B cell (primary cell): ENCODE measurements around the gene PSMB2. TPM values are rescaled to one million over a fixed set of nuclear protein-coding genes. Genes with fewer than 3 reads are reported as not detected.

Experiments
- ATAC-seq: fragments of 200-7000 bp; cut with Tn5 transposase; one replicate; pipeline ENCODE4 v1.10.0; 2021; ENCODE audit warnings: low read depth, mild to moderate bottlenecking, moderate number of reproducible peaks, moderate library complexity
- CTCF ChIA-PET: fragments of 350-600 bp; sonication (Branson Sonifier 250); formaldehyde crosslinking; loops from one replicate; lab custom pipeline; 2021; ENCODE audit warnings: antibody characterized with exemption, inconsistent platforms; lab: Charles Lee
- POLR2A ChIA-PET: fragments of 350-600 bp; sonication (Branson Sonifier 250); formaldehyde crosslinking; loops from one replicate; lab custom pipeline; 2021; ENCODE audit warnings: antibody characterized with exemption; lab: Charles Lee
- DNase-seq: peaks from one replicate; pipeline ENCODE4 v3.0.0; 2013
- H2AFZ ChIP-seq: 2 replicates; pipeline ENCODE4 v1.6.1; 2012; ENCODE audit warnings: mild to moderate bottlenecking, low read depth, low read length; ENCODE audit not compliant: insufficient read depth, poor library complexity, severe bottlenecking
- H3K27ac ChIP-seq, 2 donors: 1 replicate in 1 of 2; 2 replicates in 1 of 2; pipeline ENCODE4 v1.5.1; 2012 to 2013; ENCODE audit warnings: low read length in 2 of 2, mild to moderate bottlenecking in 2 of 2, moderate library complexity in 1 of 2
- H3K27me3 ChIP-seq, 4 experiments: fragments of 200-600 bp in 1 of 4; sonication (generic) in 1 of 4; replicated peaks in 1 of 4; 1 replicate in 2 of 4; 2 replicates in 2 of 4; pipeline versions ENCODE4 v1.6.1 to v1.7.0; 2013 to 2016; ENCODE audit warnings: low read length in 3 of 4, mild to moderate bottlenecking in 2 of 4, mixed read lengths in 1 of 4, moderate library complexity in 1 of 4; ENCODE audit not compliant: insufficient read depth in 4 of 4, control insufficient read depth in 3 of 4; ENCODE audit errors: control extremely low read depth in 1 of 4
- H3K36me3 ChIP-seq, 2 experiments: replicated peaks in 1 of 2; 1 replicate in 1 of 2; 2 replicates in 1 of 2; pipeline versions ENCODE4 v1.6.1 to v1.7.1; 2013; ENCODE audit warnings: low read length in 1 of 2; ENCODE audit not compliant: insufficient read depth in 2 of 2, control insufficient read depth in 1 of 2; ENCODE audit errors: control extremely low read depth in 1 of 2, extremely low read depth in 1 of 2
- H3K4me1 ChIP-seq, 2 donors: fragments of 200-600 bp in 1 of 2; sonication (generic) in 1 of 2; 1 replicate in 1 of 2; 2 replicates in 1 of 2; pipeline versions ENCODE4 v1.5.1 to v1.6.1; 2013 to 2017; ENCODE audit warnings: low read length in 2 of 2; ENCODE audit not compliant: control insufficient read depth in 2 of 2, insufficient read depth in 2 of 2
- H3K4me2 ChIP-seq: replicated peaks from 2 replicates; pipeline ENCODE3; 2012; ENCODE audit warnings: mild to moderate bottlenecking, low read depth, low read length; ENCODE audit not compliant: poor library complexity, severe bottlenecking
- H3K4me3 ChIP-seq, 5 experiments: fragments of 200-600 bp in 1 of 5; sonication (generic) in 1 of 5; 1 replicate in 3 of 5; 2 replicates in 2 of 5; pipeline versions ENCODE4 v1.5.1 to v1.7.0; 2011 to 2016; ENCODE audit warnings: low read length in 4 of 5, mild to moderate bottlenecking in 4 of 5, low read depth in 2 of 5, control low read depth in 1 of 5, moderate library complexity in 1 of 5; ENCODE audit not compliant: insufficient read depth in 1 of 5; ENCODE audit errors: control extremely low read depth in 1 of 5, extremely low read depth in 1 of 5
- H3K79me2 ChIP-seq: fragments of 200-600 bp; sonication (generic); one replicate; pipeline ENCODE4 v1.6.0; 2016; ENCODE audit warnings: low read length; ENCODE audit not compliant: control insufficient read depth, insufficient read depth
- H3K9ac ChIP-seq: fragments of 200-600 bp; sonication (generic); 2 replicates; pipeline ENCODE4 v1.6.1; 2017; ENCODE audit warnings: mild to moderate bottlenecking, low read length, moderate library complexity
- H3K9me3 ChIP-seq, 3 donors: one replicate each; pipeline versions ENCODE4 v1.6.1 to v1.7.1; 2013; ENCODE audit warnings: low read length in 2 of 3; ENCODE audit not compliant: control insufficient read depth in 2 of 3, insufficient read depth in 1 of 3; ENCODE audit errors: control extremely low read depth in 1 of 3
- H4K20me1 ChIP-seq: 2 replicates; pipeline ENCODE4 v1.6.0; 2012; ENCODE audit warnings: mild to moderate bottlenecking, low read length; ENCODE audit not compliant: insufficient read depth, control insufficient read depth, poor library complexity, severe bottlenecking
- H3K27ac Mint-ChIP-seq: one replicate; pipeline ENCODE4 v1.8.0; 2021; ENCODE audit warnings: mixed read lengths
- H3K27me3 Mint-ChIP-seq: one replicate; pipeline ENCODE4 v1.8.0; 2021; ENCODE audit warnings: mixed read lengths
- H3K4me1 Mint-ChIP-seq: one replicate; pipeline ENCODE4 v1.8.0; 2021; ENCODE audit warnings: mixed read lengths
- H3K4me3 Mint-ChIP-seq: one replicate; pipeline ENCODE4 v1.8.0; 2021; ENCODE audit warnings: mixed read lengths
- H3K9me3 Mint-ChIP-seq: one replicate; pipeline ENCODE4 v1.8.0; 2022; ENCODE audit warnings: mixed read lengths; ENCODE audit not compliant: insufficient read depth
- EZH2 ChIP-seq: IDR thresholded peaks from 2 replicates; pipeline ENCODE4 v1.6.1; 2012; ENCODE audit warnings: borderline replicate concordance, low read depth, mild to moderate bottlenecking, moderate library complexity, low read length; ENCODE audit not compliant: insufficient read depth, poor library complexity, severe bottlenecking
- WGBS: methylation state at CpG from one replicate; pipeline ENCODE4 v1.1.5; 2013; ENCODE audit warnings: missing lambda C conversion rate; ENCODE audit not compliant: insufficient coverage; 5-methylcytosine and 5-hydroxymethylcytosine counted together
- intact Hi-C: fragments of 100-400 bp; cut with micrococcal nuclease; formaldehyde crosslinking; loops from one replicate; pipeline ENCODE4 v1.10.0; 2022
- polyA plus RNA-seq: library from polyadenylated mRNA; depleted of rRNA; stranded (reverse); fragments of >200 nt; gene quantifications from 2 replicates; pipeline ENCODE4 v1.2.3, GENCODE V29; 2012
- total RNA-seq, 2 donors: library from RNA; stranded (reverse); fragments of 120-200 nt in 1 of 2; gene quantifications; 1 replicate in 1 of 2; 2 replicates in 1 of 2; pipeline versions ENCODE4 v1.2.3 to v1.2.4, GENCODE V29; 2013 to 2022
- TF ChIP-seq, protein P1 (sequence below): fragments of 200-600 bp; IDR thresholded peaks from one replicate; pipeline ENCODE4 v1.8.0; 2022; ENCODE audit warnings: antibody characterized with exemption, mild to moderate bottlenecking

Gene PSMB2
- total and polyA plus RNA-seq, 2 donors (not counting 1 experiment from before 2014, with no cell fraction given): 20.5 to 26.2 TPM

DNA sequence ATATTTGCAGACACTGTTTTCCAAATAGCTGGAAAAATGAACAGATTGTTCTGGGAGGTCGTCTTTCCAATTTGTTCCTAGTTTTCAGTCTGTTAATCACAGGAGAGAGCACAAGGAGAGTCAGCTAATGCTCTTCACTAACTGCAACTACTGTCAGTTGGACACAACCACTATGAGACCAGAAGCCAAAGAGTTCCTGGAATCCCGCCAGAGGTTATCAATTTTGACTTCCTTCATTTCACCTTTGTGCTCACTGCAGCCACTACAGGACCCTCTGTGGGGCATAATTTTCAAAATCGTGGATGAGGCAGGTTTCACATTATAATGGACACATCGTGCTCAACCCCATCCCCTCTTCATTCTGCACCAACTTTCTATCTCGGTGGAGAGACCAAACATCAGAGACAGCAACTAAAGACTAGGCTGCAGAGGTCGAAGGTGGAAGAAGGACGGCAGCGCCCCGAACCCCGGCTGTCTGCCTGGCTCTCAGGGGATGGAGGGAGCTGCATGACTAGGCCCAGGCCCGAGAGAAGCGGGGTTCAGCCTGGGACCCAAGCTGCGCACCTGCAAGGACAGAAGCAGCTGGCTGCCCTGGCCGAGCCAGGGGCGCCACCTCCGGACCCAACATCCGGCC, 84.7 kb downstream of the PSMB2 start:
- Histone ChIP-seq H3K4me2 (peak overlapping the region; percentile 94), H3K79me2 (peaks cover 37% of the 10 kb centered on the region), H3K4me1 (peaks cover 15 to 26% of the 10 kb centered on the region in 2 donors), H4K20me1 (no peaks in the 10 kb centered on the region), H3K9ac (peak overlapping the region; percentile 93), H2AFZ (peak overlapping the region; percentile 89), H3K36me3 (peaks cover 5 to 20% of the 10 kb centered on the region in 2 experiments), H3K4me3 (peak overlapping the region; percentile 82 to 94 (median 90)), H3K9me3 (no peaks in the 10 kb centered on the region), H3K27me3 (no peaks in the 10 kb centered on the region), H3K27ac (peak overlapping the region; percentile 68 to 82)
- ATAC-seq (no peak), DNase-seq (no peak)
- peak overlapping the region; percentile 89 for H3K27ac Mint-ChIP-seq
- no peak for TF ChIP-seq EZH2
- TF ChIP-seq, protein P1, sequence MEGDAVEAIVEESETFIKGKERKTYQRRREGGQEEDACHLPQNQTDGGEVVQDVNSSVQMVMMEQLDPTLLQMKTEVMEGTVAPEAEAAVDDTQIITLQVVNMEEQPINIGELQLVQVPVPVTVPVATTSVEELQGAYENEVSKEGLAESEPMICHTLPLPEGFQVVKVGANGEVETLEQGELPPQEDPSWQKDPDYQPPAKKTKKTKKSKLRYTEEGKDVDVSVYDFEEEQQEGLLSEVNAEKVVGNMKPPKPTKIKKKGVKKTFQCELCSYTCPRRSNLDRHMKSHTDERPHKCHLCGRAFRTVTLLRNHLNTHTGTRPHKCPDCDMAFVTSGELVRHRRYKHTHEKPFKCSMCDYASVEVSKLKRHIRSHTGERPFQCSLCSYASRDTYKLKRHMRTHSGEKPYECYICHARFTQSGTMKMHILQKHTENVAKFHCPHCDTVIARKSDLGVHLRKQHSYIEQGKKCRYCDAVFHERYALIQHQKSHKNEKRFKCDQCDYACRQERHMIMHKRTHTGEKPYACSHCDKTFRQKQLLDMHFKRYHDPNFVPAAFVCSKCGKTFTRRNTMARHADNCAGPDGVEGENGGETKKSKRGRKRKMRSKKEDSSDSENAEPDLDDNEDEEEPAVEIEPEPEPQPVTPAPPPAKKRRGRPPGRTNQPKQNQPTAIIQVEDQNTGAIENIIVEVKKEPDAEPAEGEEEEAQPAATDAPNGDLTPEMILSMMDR: no peak
- POLR2A ChIA-PET: interaction anchor here (0.5 to 1.9 kb wide), 4 partner anchors 11 to 215 kb away, joined by 3 to 7 read pairs (median 4); partner anchors contain the start of gene CLSPN
- CTCF ChIA-PET: interaction anchor here (0.5 to 2.4 kb wide), 9 partner anchors 8 to 704 kb away, joined by 3 to 13 read pairs (median 4); partner anchors contain the start of gene CLSPN
- WGBS: 0% methylated on average over 15 of the region's 17 CpGs
- no peaks in the 10 kb centered on the region for H3K27me3 Mint-ChIP-seq
- intact Hi-C loops: loop anchor here (1.0 to 10.0 kb wide), 6 partner anchors 20 to 702 kb away; partner anchors contain the start of genes PSMB2, SFPQ, SMIM12 and ZMYM6
- peaks cover 40% of the 10 kb centered on the region for H3K4me1 Mint-ChIP-seq
- no peaks in the 10 kb centered on the region for H3K9me3 Mint-ChIP-seq
- H3K4me3 Mint-ChIP-seq: peak overlapping the region; percentile 98
